GM12864 (cell line): ENCODE measurements around the gene LYSMD3.

Experiments used
- DNase-seq: peaks from one replicate; pipeline ENCODE4 v3.0.0-alpha.2; 2011; ENCODE audit warnings: low read depth
- H3K4me3 ChIP-seq: 2 replicates; pipeline ENCODE4 v1.5.1; 2011; ENCODE audit warnings: mild to moderate bottlenecking, low read depth, low read length, control low read depth
- CTCF ChIP-seq: IDR thresholded peaks from 2 replicates; pipeline ENCODE4 v1.5.1; 2011; ENCODE audit warnings: low read depth, mild to moderate bottlenecking, moderate library complexity, low read length, control low read depth, inconsistent platforms; ENCODE audit errors: missing control alignments

Gene LYSMD3

GRCh38 chr5:90548069-90548593, 18.7 kb upstream of the LYSMD3 start:
- no peak for TF ChIP-seq CTCF
- DNase-seq, result no peak

GRCh38 chr5:90547072-90547536, 17.7 kb upstream of the LYSMD3 start:
- no peak for TF ChIP-seq CTCF
- H3K4me3 ChIP-seq, result no peak overlapping the region
- no peak for DNase-seq

More at GRCh38 chr5:90548069-90548593, 18.7 kb upstream of the LYSMD3 start:
- no peak overlapping the region for H3K4me3 ChIP-seq

- no peak for TF ChIP-seq CTCF
- DNase-seq, result no peak
- H3K4me3 ChIP-seq, result no peak overlapping the region
Observed at GRCh38 chr5:90546216-90546837, 16.9 kb upstream of the LYSMD3 start.

- no peak for DNase-seq
- TF ChIP-seq CTCF, result no peak
- no peak overlapping the region for H3K4me3 ChIP-seq
Observed at GRCh38 chr5:90545511-90545910, 16.1 kb upstream of the LYSMD3 start.

GRCh38 chr5:90542827-90543519, 13.6 kb upstream of the LYSMD3 start:
- TF ChIP-seq CTCF, result no peak
- no peak for DNase-seq
- no peak overlapping the region for H3K4me3 ChIP-seq

- TF ChIP-seq CTCF, result no peak
- H3K4me3 ChIP-seq, result no peak overlapping the region
- no peak for DNase-seq
Observed at GRCh38 chr5:90534922-90535321, 5.5 kb upstream of the LYSMD3 start.
